Thoracic aorta (tissue), 2 donors: Measurements from ENCODE around the gene INPP5A. TPM values are rescaled to one million over a fixed set of nuclear protein-coding genes. Genes with fewer than 3 reads are reported as not detected.

Experiments used
- ATAC-seq: fragments of 150-250 bp; one replicate; pipeline ENCODE4 v1.8.0; 2017; ENCODE audit warnings: low read depth; ENCODE audit not compliant: insufficient number of reproducible peaks, low FRiP score
- DNase-seq: peaks from one replicate; pipeline ENCODE4 v3.0.0-alpha.2; 2020; ENCODE audit warnings: low spot score
- H3K27ac ChIP-seq, 2 donors: fragments of 200-600 bp; sonication (generic); 1 replicate in 1 of 2; 2 replicates in 1 of 2; pipeline ENCODE4 v1.5.1; 2016; ENCODE audit warnings: mild to moderate bottlenecking in 2 of 2, moderate library complexity in 2 of 2
- H3K27me3 ChIP-seq: fragments of 200-600 bp; sonication (generic); replicated peaks from 2 replicates; pipeline ENCODE4 v1.6.0; 2016; ENCODE audit warnings: mild to moderate bottlenecking; ENCODE audit not compliant: insufficient read depth
- H3K36me3 ChIP-seq: fragments of 200-600 bp; sonication (generic); one replicate; pipeline ENCODE4 v1.5.1; 2016
- H3K4me1 ChIP-seq, 2 donors: fragments of 200-600 bp; sonication (generic); 1 replicate in 1 of 2; 2 replicates in 1 of 2; pipeline versions ENCODE4 v1.5.1 to v1.6.0; 2016; ENCODE audit warnings: low read depth in 2 of 2, mild to moderate bottlenecking in 1 of 2; ENCODE audit not compliant: control insufficient read depth in 1 of 2
- H3K4me3 ChIP-seq: fragments of 200-600 bp; sonication (generic); 2 replicates; pipeline ENCODE4 v1.5.1; 2016; ENCODE audit warnings: mild to moderate bottlenecking
- H3K9me3 ChIP-seq: fragments of 200-600 bp; sonication (generic); 2 replicates; pipeline ENCODE4 v1.5.1; 2016
- total RNA-seq, 2 donors: library from RNA; depleted of rRNA; stranded (reverse); fragments of >200 nt; gene quantifications; one replicate each; pipeline versions ENCODE4 v1.1.0 to v1.2.3, GENCODE V29; 2016
- TF ChIP-seq, protein P1 (sequence below): fragments of 200-600 bp; sonication (generic); IDR thresholded peaks from one replicate; pipeline ENCODE4 v1.5.1; 2019; ENCODE audit warnings: antibody characterized with exemption

Gene INPP5A
- total RNA-seq, 2 donors from 2014 or later, result 120 to 142 TPM

DNA sequence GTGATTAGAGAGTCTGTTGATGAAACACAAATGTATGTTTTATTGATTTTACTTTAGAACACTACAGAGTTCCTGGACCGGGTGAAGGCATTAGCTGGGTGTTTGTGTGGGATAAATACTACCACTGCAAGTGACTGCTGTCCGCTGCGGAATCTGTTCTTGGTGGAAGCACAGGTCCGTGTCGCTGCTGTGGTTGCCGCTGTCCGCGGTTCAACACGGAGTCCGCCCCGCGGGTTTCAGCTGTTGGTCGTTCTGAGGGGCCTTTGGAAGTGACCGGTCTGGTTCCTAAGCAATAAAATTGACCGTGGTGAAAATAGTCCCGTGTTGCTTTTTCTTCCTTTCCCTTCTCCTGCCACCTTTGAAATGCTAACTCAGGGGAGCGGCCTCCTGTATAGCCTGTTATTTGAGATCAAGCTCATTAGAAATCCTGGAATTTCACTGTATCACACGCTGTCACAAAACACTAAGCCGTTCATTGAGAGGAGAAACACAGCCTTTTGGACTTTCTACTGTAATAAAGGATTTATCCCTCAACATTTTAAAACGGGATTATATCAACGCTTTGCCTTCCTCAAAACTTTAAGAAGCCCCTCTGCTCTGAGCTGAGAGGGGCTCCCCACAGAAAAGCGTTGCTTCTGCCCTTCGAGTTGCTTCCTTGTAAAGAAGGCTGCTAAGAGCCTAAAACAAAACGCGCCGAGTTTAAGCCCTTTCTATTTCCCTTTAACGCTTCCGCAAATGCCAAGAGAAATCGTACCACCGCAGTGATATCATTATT is 245.8 kb downstream of the INPP5A start:
- ATAC-seq, result no peak
- H3K4me3 ChIP-seq, result no peak overlapping the region
- no peaks in the 10 kb centered on the region for H3K27me3 ChIP-seq
- no peak for DNase-seq
- peaks cover 3% of the 10 kb centered on the region for H3K9me3 ChIP-seq
- TF ChIP-seq, protein P1, sequence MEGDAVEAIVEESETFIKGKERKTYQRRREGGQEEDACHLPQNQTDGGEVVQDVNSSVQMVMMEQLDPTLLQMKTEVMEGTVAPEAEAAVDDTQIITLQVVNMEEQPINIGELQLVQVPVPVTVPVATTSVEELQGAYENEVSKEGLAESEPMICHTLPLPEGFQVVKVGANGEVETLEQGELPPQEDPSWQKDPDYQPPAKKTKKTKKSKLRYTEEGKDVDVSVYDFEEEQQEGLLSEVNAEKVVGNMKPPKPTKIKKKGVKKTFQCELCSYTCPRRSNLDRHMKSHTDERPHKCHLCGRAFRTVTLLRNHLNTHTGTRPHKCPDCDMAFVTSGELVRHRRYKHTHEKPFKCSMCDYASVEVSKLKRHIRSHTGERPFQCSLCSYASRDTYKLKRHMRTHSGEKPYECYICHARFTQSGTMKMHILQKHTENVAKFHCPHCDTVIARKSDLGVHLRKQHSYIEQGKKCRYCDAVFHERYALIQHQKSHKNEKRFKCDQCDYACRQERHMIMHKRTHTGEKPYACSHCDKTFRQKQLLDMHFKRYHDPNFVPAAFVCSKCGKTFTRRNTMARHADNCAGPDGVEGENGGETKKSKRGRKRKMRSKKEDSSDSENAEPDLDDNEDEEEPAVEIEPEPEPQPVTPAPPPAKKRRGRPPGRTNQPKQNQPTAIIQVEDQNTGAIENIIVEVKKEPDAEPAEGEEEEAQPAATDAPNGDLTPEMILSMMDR, result no peak
- H3K4me1 ChIP-seq, result peaks cover 4 to 16% of the 10 kb centered on the region in 2 donors
- no peak overlapping the region for H3K27ac ChIP-seq
- peaks cover 35% of the 10 kb centered on the region for H3K36me3 ChIP-seq

DNA sequence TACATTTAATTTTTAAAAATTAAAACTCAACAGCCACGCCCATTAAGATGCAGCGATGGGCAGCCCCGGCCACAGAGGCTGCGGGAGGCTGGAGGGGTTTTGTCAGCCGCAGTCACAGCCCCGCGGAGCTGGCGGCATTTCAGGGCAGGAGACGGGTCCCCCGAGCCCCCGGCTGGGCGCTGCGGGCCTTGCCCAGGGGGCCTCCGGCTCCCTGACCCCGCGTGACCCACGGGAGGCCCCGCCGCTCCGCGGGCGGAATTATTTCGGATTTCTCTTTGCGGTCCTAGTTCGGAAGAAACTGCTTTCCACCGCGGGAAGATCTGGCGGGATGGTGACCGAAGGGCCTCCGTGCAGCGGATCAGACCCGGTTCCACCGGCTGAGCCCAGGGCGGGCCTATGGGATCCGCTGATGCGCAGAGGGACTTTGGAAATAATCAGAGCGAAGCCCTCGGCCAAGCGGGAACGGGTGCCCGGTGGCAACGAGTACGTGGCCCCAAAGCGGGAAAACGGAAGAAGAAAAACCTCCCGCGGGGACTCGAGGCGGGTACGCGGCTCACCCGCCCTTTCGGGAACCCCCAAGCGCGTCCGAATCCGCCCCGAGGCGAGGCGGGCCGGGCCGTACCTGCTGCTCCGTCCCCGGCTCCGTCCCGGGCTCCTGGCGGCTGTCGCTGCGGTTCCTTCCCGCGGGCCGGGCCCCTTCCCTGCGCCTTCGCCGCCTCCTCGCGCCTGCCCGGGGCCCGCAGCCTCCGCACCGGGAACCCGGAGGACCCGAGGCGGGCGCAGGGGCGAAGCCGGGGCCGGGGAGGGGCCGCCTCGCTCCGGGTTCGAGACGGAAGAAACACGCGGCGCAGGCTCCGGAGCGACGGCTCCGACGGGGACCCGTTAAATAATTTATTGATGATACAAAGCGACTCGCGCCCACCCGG is 246.6 kb downstream of the INPP5A start:
- Histone ChIP-seq H3K9me3 (peaks cover 3% of the 10 kb centered on the region), H3K27me3 (no peaks in the 10 kb centered on the region), H3K4me3 (no peak overlapping the region), H3K27ac (no peak overlapping the region), H3K4me1 (peaks cover 4 to 16% of the 10 kb centered on the region in 2 donors), H3K36me3 (peaks cover 27% of the 10 kb centered on the region)
- TF ChIP-seq, protein P1, result no peak
- no peak for DNase-seq
- ATAC-seq, result no peak

DNA sequence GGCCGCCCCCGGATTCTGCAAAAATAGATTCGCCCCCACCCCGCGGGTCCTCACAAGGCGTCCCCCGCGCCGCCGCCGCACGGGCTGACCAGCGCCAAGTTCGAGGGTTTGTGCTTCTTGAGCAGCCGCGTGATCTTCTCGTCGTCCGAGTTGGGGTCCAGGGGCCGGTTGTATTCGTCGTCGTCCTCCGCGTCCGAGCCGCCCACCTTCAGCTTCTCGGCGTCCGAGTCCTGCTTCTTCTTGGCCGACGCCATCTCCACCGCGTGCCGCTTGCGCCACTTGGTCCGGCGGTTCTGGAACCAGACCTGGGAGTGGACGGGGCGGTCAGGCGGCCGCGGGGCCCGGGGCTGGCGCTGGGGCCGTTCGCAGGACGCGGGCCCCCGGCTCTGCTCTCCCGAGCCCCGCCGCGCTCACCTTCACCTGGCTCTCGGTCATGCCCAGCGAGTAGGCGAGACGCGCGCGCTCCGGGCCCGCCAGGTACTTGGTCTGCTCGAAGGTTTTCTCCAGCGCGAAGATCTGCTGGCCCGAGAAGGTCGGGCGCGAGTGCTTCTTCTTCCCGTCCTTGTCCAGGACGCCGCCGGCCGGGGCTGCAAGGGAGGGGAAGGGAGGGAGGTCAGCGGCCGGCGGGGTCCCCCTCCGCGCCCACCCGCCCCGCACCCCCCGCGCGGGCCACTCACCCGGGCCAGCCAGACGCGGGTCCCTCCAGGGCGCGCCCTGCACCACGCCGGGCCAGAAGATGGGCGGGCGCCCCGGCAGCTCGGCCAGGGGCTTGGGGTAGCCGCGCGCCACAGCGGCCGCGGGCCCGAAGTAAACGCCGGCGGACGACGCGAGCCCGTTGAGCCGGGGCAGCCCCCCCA is 247.5 kb downstream of the INPP5A start:
- no peak overlapping the region for H3K4me3 ChIP-seq
- TF ChIP-seq, protein P1, result no peak
- no peaks in the 10 kb centered on the region for H3K27me3 ChIP-seq
- peaks cover 4 to 16% of the 10 kb centered on the region in 2 donors for H3K4me1 ChIP-seq
- DNase-seq (no peak), ATAC-seq (no peak)
- peaks cover 20% of the 10 kb centered on the region for H3K36me3 ChIP-seq
- H3K9me3 ChIP-seq, result peaks cover 3% of the 10 kb centered on the region
- H3K27ac ChIP-seq, result no peak overlapping the region

DNA sequence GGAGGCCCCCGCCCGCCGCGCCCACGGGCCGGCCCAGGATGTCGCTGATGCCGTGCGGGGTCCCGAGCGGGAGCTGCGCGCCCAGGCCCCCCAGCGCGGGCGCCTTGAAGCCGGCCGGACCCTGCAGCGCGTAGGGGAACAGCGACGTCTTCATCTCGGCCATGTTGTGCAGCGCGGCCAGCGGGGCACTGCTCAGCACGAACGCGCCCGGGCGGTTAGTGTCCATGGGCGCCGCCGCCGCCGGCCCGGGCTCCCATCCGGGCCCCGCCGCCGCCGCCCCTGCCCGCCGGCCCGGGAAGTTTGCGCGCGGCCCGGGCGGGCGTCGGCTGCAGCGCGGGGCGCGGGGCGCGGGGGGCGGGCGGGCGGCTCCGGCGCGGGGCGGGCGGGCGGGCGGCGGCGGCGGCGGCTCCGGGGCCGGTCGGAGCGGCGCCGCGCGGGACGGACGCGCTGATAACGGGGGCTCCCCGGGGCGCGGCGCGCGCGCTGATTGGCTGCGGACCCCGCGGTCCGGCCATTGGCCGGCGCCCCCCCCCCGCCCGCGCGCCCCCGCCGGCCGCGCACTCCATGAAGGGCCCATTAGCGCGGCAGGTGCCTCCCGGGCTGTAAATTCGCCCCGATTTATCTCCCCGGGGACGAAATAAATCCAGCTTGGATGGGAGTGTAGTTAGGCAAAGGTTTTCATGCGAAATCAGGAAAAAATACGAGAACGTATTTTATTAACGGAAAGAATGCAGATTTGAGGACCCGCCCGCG is 248.3 kb downstream of the INPP5A start, which contains the start of gene NKX6-2:
Gene NKX6-2, minus strand, starts transcription at position 425 of the 753 bp plus-strand sequence. Its CDS starts 199 bp downstream, at position 226.
- ATAC-seq (no peak), DNase-seq (no peak)
- H3K27me3 ChIP-seq, result no peaks in the 10 kb centered on the region
- H3K27ac ChIP-seq, result no peak within 1 kb of the TSS
- H3K4me3 ChIP-seq, result peak within 1 kb of the TSS; percentile 33
- peaks cover 3% of the 10 kb centered on the region for H3K9me3 ChIP-seq
- TF ChIP-seq, protein P1, result no peak
- H3K4me1 ChIP-seq, result peaks cover 4 to 16% of the 10 kb centered on the region in 2 donors
- H3K36me3 ChIP-seq, result peaks cover 20% of the 10 kb centered on the region
